CD4-positive, alpha-beta T cell treated with Interleukin-17A for 1 hour (primary cell): ENCODE measurements around the gene TEPSIN.
"Not testable (repeated sequence)": the region's sequence is repeated elsewhere in the genome, so short reads cannot be mapped to it uniquely, and the experiment has no call there.

Source experiments
- DNase-seq: peaks from one replicate; pipeline ENCODE4 v3.0.0-alpha.2; 2020

Gene TEPSIN

GRCh38 chr17:81235822-81236740 is 2.8 kb downstream of the TEPSIN start:
- no peak for DNase-seq

DNA sequence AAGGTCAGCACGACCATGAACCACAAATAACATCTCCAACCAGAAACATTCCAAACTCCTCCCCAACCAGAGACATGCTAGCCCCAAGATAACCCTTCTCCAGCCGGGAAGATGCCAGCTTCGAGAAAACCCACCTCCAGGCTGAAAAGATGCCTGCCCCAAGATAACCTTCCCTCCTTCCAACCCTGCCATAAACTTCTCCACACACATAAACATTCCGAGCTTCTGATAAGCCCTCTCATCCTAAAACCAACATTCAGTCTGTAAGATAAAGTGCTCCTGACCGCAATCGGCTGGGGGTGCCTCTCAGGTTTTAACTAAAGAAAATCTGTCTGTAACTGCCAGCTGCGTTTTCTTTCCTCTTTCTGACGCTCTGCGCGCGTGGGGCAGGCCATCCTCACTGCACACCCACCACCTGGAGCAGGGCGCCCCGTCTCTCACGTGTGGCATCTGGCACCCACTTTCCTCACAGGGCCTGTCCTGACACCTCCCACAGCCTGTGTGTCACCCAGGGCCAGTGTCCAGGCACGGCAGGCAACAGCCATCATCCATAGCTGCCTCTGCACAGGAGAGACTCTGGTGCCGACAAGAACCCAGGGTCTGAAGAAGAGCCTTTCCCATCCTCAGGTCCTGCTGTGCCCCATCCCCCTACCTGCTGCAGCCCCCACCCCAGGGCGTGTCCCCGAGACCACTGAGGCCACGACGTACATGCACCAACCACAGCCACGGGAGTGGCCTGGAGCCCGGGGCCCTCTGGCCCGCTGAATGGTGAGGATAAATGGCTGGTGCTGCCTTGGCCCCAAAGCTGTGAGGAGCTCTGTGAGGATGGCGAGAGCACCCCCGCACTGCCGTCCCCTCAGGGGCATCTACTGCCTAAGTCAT is 3.7 kb downstream of the TEPSIN start:
- DNase-seq, result no peak

DNA sequence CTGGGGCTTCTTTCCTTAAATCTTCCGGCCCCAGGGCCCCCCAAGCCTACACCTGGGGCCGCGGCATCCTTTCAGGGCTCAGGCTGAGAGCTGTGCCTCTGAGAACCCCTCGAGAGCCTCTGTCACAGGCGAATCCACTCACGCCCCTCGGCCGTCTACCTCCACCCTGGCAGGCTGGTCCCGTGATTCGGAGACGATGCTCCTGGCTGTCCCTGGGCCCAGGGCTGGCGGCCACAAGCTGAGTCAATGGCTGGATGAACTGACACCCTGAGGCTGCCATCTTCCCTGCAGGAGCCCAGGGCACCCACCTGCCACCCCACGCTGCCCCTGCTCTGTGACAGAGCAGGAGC is 4.4 kb downstream of the TEPSIN start:
- no peak for DNase-seq

- no peak for DNase-seq
Observed at GRCh38 chr17:81233811-81234505, 4.9 kb downstream of the TEPSIN start.

GRCh38 chr17:81233316-81233715 is 5.5 kb downstream of the TEPSIN start:
- DNase-seq, result no peak

DNA sequence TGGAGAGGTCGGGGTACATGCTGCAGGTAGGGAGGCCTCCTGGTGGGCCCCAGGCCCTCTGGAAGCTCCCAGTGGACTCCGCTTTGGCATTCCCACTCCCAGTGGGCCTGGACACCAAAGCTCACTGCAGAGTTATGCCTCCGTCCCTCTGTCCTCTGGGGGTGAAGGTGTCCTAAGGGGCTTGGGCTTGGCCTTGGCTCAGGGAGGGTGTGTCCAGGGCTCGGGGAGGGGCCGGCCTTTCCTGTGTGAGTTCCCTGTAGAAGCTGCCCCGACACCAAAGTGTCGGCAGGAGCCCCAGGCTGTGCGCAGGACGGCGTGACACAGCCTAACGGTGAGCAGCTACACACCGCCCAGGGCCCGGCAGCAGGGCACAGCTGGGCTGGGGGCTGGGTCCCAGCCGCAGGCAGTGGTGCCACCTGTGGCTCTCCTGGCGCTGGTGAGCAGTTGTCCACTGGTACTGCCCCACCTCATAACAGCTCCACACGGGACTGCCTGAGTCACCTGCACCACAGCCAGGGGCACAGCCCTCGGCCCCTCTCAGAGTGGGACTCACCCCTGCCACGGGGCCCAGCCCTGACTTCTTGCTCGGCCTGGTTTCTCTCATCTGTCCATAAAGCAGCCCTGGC is 6.1 kb downstream of the TEPSIN start:
- no peak for DNase-seq

DNA sequence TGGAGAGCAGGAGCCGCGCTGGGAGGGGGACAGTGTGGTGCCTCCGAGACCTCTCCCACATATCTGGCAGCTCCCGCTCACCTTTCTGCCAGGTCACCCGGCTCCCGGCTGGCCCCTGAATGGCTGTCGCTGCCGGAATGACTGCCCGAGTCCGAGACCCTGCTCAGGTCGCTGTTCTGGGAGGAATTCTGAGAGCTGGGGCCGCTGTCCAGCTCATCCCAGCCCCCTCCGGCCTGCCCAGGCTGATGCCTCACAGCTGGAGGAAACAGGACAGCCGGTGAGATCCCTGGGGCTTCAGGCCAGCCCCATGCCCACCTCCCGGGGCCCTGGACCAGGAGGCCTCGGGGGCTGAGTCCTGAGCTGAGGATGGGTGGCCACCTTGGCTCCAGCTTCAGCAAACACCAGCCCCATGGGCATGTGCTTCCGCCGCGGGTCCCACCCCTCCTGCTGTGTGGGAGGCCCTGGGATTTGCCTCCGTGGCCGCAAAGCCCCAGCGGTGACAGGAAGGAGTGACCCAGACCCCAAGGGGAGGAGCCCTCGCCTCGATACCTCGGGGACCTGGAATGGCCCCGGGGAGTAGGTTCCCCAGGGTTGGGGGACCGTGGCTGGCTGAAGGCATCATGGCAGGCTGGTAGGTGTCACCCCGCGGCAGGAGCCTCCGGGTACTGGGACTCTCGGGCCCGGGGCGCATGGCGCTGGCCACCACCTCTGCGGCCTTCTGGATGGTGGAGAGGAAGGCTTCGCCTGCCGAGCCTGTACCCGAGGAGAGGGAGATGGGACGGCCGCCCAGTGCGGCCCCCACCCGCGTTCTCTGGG is 6.9 kb downstream of the TEPSIN start:
- DNase-seq, result no peak

DNA sequence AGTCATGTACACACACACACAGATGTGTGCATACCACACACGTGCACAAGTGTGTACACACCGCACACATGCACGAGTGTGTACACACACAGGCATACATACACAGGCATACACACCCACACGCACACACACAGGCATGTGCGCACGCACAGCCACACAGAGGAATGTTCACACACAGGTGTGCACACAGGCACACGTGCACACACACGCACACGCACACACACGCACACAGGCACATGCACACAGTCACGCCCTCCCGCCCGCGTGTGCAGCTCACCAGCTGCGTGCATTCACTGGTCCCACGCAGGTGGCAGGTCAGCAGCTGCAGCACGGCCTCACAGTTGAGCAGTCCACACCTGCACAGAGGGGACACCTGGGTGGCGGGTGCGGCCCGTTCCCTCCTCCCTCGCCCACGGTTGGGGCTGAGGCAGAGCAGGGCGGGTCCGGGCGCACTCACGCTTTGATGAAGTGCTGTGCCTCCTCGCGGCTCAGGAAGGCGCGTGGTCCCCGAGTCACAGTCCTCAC is 7.7 kb downstream of the TEPSIN start:
- DNase-seq, result no peak

GRCh38 chr17:81230043-81230820 is 8.6 kb downstream of the TEPSIN start:
- DNase-seq, result no peak

DNA sequence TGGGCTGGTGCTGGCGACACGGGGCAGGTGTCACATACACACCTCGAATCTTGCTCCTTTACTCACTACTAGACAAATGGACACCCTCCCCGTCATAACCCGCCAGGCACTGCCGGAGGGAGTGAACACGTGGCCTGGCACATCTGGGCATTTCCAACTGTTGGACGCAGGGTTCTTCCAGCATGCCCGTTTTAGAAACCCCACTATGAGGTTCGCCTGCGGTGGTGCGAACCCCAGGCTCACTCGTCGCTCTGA is 9.3 kb downstream of the TEPSIN start:
- no peak for DNase-seq

- DNase-seq, result no peak
Observed at GRCh38 chr17:81228834-81229665, 9.8 kb downstream of the TEPSIN start.

DNA sequence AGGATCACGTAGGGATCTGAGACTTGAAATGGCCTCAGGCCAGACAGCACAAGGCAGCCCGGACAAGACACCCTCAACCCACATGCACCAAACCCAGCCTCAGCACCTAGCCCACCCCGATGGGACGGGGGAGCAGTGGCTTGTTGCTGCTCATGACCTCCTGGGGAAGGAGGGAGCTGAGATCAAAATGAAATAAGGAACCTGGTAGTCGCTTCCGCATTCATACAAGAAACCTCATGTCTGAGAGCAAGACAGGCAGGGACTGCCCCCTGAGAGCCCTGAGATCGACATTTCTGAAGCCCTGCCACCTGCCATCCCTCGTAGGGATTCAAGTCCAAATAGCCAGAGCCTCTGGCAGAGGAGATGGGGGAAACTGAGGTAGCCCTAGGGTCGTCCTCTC is 10.4 kb downstream of the TEPSIN start:
- no peak for DNase-seq

- not testable (repeated sequence) for DNase-seq
Observed at GRCh38 chr17:81227630-81228029, 11.2 kb downstream of the TEPSIN start.

DNA sequence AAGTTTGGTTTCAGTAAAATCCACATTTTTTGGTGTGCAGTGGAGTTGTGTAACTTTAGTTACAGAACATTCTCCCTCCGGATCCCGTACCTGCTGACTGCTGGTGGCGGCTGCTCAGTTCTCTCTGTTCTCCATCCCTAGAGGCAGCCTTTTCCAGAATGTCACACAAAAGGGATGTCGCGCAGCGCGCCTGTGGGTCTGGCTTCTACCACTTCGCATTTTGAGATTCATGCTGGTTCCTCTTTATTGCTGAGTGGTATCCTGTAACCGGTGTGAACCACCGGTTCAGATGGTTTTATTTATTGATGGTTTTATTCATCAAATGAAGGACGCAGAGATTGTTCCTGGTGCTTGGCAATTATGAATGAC is 15.1 kb downstream of the TEPSIN start:
- peak; percentile 13 for DNase-seq

DNA sequence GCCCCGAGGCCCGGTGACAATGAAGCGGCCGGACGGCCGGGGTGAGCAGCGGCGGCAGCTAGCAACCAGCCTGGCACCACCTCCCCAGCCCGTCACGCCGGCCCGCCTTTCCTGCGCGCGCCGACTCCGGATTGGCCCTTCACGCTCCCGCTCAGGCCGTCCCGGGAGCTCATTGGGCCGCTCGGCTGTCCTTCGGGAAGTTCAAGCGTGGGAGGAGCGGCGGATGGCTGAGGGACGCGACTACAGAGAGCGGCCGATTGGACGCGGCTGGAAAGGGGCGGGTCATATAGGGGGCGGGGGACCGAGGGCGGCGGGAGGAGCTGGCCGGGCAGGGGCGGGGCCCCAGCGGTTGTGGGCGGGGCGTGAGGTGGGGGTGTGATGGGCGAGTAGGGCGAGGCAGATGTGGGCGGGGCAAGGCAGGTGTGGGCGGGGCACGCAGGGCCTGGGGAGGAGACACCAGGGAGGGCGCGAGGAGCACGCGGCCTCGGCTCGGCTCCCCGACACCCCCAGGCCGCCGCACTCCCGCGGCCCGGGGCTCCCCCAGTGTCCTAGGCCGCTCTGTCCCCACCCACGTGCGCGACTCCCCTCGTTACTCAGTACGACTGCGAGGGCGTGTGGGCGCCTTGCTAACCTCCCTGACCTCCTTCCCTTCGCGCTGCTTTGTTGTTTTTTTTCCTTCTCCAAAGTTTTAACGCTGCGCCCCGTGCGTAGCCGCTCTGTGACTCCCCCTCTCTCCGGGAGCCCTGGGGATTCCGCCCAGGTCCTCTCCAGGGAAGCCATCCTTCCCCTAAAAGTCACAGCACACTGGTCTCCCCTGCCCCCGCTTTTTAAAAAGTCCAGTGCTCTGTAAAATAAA is 15.7 kb downstream of the TEPSIN start, which contains the start of gene CEP131:
Gene CEP131 (minus strand): TSS at position 60 of the 856 bp plus-strand sequence. CDS start 2,909 bp downstream, outside the sequence.
- DNase-seq, result peak; percentile 99

- no peak for DNase-seq
Observed at GRCh38 chr17:81222620-81222905, 16.3 kb downstream of the TEPSIN start.

- no peak for DNase-seq
Observed at GRCh38 chr17:81221842-81222619, 16.8 kb downstream of the TEPSIN start.

DNA sequence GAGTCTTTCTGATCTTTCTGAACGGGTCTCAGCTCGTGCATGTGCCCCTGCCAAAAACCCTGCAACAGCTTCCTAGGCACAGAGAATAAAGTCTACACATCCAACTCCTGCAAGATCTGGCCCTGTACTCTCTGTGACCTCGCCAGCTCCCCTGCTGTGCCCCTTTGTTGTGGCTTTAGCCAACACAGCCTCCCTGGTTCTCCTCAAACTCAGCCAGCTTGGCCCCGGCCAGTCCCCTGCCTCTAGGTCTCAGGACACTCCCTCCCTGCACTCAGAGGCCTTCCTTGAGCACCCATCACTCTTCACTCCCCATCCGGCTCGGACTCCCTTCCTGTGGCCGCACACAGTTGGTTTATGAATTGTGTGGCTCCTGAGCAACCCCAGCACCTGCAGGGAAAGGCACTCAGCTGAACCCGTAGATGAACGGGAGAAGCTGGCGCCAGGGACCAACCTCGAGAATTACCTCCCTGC is 17.4 kb downstream of the TEPSIN start:
- no peak for DNase-seq
